Duodenal mucosa (tissue), 2 donors: ENCODE data around the gene SOX6.

ENCODE experiments used
- H3K27ac ChIP-seq: one replicate; pipeline ENCODE4 v1.7.0; 2013; ENCODE audit warnings: low read depth, low read length
- H3K27me3 ChIP-seq, 2 donors: one replicate each; pipeline ENCODE4 v1.7.0; 2013; ENCODE audit warnings: low read length in 2 of 2, control low read depth in 1 of 2; ENCODE audit not compliant: insufficient read depth in 2 of 2, control insufficient read depth in 1 of 2
- H3K36me3 ChIP-seq, 2 donors: one replicate each; pipeline ENCODE4 v1.7.0; 2013; ENCODE audit warnings: low read length in 2 of 2, control low read depth in 1 of 2; ENCODE audit not compliant: insufficient read depth in 2 of 2, control insufficient read depth in 1 of 2
- H3K4me1 ChIP-seq, 2 donors: one replicate each; pipeline ENCODE4 v1.7.0; 2013; ENCODE audit warnings: low read length in 2 of 2, control low read depth in 1 of 2; ENCODE audit not compliant: insufficient read depth in 2 of 2, control insufficient read depth in 1 of 2
- H3K4me3 ChIP-seq, 2 donors: one replicate each; pipeline ENCODE4 v1.7.0; 2013; ENCODE audit warnings: low read length in 2 of 2, low read depth in 1 of 2
- H3K9ac ChIP-seq, 2 donors: one replicate each; pipeline ENCODE4 v1.7.0; 2013; ENCODE audit warnings: low read length in 2 of 2, low read depth in 1 of 2
- H3K9me3 ChIP-seq, 2 donors: one replicate each; pipeline ENCODE4 v1.7.0; 2013; ENCODE audit warnings: low read length in 2 of 2, control low read depth in 1 of 2; ENCODE audit not compliant: control insufficient read depth in 1 of 2

The SOX6 gene

GRCh38 chr11:16028419-16028818 lies 327.9 kb downstream of the SOX6 start:
- no peak overlapping the region for H3K9ac ChIP-seq
- H3K27me3 ChIP-seq: no peaks in the 10 kb centered on the region
- H3K36me3 ChIP-seq: no peaks in the 10 kb centered on the region
- H3K27ac ChIP-seq: no peak overlapping the region
- H3K9me3 ChIP-seq: no peaks in the 10 kb centered on the region
- H3K4me1 ChIP-seq: no peaks in the 10 kb centered on the region
- H3K4me3 ChIP-seq: no peak overlapping the region

GRCh38 chr11:16027621-16028020 lies 328.7 kb downstream of the SOX6 start:
- H3K27ac ChIP-seq: no peak overlapping the region
- no peaks in the 10 kb centered on the region for H3K9me3 ChIP-seq
- no peaks in the 10 kb centered on the region for H3K4me1 ChIP-seq

DNA sequence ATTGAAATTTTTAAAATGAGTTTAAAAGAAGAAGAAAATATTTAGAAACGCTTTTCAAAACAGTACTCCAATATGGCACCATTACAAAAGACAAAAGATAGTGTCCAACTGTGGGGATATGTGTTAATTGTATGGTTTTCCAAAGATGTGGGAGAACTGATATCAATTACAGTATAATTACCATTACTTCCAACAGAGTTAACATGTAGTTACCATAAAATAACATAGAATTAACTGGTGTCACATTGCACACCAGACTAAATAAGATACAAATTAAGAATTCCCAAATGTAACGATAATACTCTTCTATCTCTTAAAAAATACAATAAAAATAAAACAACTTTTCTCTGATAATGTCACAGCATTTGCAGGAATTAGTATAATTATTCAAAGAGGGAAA lies 329.5 kb downstream of the SOX6 start:
- H3K27ac ChIP-seq: no peak overlapping the region
- no peak overlapping the region for H3K9ac ChIP-seq
- no peaks in the 10 kb centered on the region for H3K27me3 ChIP-seq
- no peaks in the 10 kb centered on the region for H3K9me3 ChIP-seq
- H3K4me1 ChIP-seq: no peaks in the 10 kb centered on the region
- H3K36me3 ChIP-seq: no peaks in the 10 kb centered on the region
- H3K4me3 ChIP-seq: no peak overlapping the region

More at GRCh38 chr11:16027621-16028020, 328.7 kb downstream of the SOX6 start:
- Histone ChIP-seq H3K27me3 (no peaks in the 10 kb centered on the region), H3K9ac (no peak overlapping the region), H3K4me3 (no peak overlapping the region), H3K36me3 (no peaks in the 10 kb centered on the region)

GRCh38 chr11:16018931-16019330 lies 337.4 kb downstream of the SOX6 start:
- Histone ChIP-seq H3K27me3 (no peaks in the 10 kb centered on the region), H3K4me1 (peaks cover 0 to 5% of the 10 kb centered on the region in 2 donors), H3K9ac (no peak overlapping the region), H3K27ac (no peak overlapping the region), H3K4me3 (no peak overlapping the region), H3K36me3 (no peaks in the 10 kb centered on the region), H3K9me3 (no peaks in the 10 kb centered on the region)

GRCh38 chr11:16016468-16016829 lies 339.9 kb downstream of the SOX6 start:
- Histone ChIP-seq H3K9ac (no peak overlapping the region), H3K9me3 (no peaks in the 10 kb centered on the region), H3K4me1 (peaks cover 5 to 8% of the 10 kb centered on the region in 2 donors), H3K27ac (no peak overlapping the region), H3K27me3 (no peaks in the 10 kb centered on the region), H3K36me3 (no peaks in the 10 kb centered on the region), H3K4me3 (no peak overlapping the region)

DNA sequence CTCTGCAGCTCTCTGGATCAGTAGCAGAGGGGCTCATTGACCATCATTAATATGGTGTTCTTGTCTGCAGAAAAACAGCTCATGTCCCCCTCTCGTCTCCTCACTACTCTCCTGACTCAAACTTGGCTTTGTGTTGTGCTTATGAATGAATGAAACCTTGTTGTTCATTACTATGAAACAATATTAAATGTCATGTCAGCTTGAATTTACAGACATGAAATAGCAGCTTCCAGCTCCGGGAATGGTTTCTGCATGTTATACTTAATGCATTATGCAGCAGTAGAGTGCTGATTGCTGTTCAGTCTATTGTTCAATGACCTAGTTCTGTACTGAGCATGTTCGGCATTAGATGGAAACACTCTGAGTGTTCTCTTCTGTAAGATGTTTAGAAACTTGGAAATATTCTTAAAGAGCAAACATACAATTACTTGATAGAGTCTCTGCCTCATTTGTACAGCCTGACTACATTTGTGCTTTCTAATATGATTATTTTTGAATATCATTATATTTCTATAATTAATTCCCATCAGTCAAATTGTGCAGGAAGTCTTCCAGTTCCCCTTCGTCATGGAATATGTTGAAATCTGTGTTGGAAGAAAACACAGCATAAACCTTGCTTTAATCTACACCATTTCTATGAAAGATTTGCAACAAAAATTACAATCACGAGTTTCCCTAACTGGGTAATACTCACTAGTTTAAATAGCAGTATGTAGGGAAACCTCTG lies 340.4 kb downstream of the SOX6 start:
- Histone ChIP-seq H3K27ac (no peak overlapping the region), H3K9ac (no peak overlapping the region), H3K9me3 (no peaks in the 10 kb centered on the region), H3K36me3 (no peaks in the 10 kb centered on the region), H3K27me3 (no peaks in the 10 kb centered on the region), H3K4me3 (no peak overlapping the region), H3K4me1 (peaks cover 5 to 8% of the 10 kb centered on the region in 2 donors)

GRCh38 chr11:16013649-16014275 lies 342.6 kb downstream of the SOX6 start:
- no peaks in the 10 kb centered on the region for H3K9me3 ChIP-seq
- H3K4me1 ChIP-seq: peaks cover 4 to 5% of the 10 kb centered on the region in 2 donors
- H3K27me3 ChIP-seq: no peaks in the 10 kb centered on the region
- no peak overlapping the region for H3K9ac ChIP-seq
- no peak overlapping the region for H3K27ac ChIP-seq
- no peak overlapping the region for H3K4me3 ChIP-seq
- H3K36me3 ChIP-seq: no peaks in the 10 kb centered on the region

GRCh38 chr11:16013242-16013641 lies 343.1 kb downstream of the SOX6 start:
- peaks cover 4 to 5% of the 10 kb centered on the region in 2 donors for H3K4me1 ChIP-seq
- H3K27me3 ChIP-seq: no peaks in the 10 kb centered on the region
- H3K36me3 ChIP-seq: no peaks in the 10 kb centered on the region
- no peak overlapping the region for H3K27ac ChIP-seq
- no peak overlapping the region for H3K9ac ChIP-seq
- no peak overlapping the region for H3K4me3 ChIP-seq
- H3K9me3 ChIP-seq: no peaks in the 10 kb centered on the region

DNA sequence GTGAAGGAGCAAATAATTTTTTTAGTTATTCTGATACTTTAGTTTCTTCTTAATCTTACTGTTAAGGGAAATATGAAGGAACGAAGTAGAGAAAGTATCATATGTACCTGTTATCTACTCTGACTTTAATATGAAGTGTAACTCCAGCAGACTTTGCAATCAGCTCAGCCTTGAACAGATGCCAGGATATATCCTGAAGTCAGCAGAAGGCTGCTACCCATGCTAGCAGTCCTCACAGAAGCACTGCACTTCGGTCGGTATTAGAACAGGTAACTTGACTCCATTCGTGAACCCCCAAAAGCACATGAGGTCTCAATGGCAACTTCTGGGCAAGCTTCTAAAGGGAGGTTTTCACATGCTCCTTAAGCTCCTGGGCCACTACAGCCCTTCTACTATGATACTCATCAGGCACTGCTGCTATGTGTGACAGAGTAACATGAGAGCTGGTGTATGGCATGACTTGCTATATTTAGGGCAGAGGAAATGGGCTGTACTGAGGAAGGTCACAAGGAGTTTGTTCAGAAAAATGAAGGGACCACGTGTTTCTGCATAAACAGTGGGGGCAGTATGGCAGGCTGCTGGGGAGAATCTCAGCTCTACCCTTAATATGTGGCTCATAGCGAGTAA lies 344.1 kb downstream of the SOX6 start:
- H3K27me3 ChIP-seq: no peaks in the 10 kb centered on the region
- no peak overlapping the region for H3K9ac ChIP-seq
- H3K4me3 ChIP-seq: no peak overlapping the region
- H3K4me1 ChIP-seq: peaks cover 4 to 5% of the 10 kb centered on the region in 2 donors
- H3K9me3 ChIP-seq: no peaks in the 10 kb centered on the region
- H3K36me3 ChIP-seq: no peaks in the 10 kb centered on the region
- no peak overlapping the region for H3K27ac ChIP-seq

DNA sequence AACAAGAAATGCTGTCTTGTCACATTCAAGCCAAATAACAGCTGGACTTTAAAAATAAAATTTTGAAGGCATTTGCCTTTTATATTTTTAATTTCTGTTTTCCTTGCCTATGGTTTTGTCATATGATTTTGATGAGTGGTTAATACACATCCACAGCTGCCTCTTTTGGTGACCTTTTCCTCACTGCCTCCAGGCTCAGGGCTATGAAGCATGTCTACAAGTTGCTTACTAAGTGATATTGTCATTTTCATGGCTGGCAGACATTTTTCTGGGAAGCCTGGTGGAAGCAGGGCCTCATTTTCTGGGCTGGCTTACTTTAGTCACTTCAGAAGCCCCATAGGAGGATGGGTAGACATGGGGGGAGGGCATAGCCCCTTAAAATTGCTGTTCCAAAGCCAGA lies 344.9 kb downstream of the SOX6 start:
- H3K4me1 ChIP-seq: peaks cover 4 to 5% of the 10 kb centered on the region in 2 donors
- H3K27me3 ChIP-seq: no peaks in the 10 kb centered on the region
- no peak overlapping the region for H3K4me3 ChIP-seq
- no peaks in the 10 kb centered on the region for H3K9me3 ChIP-seq
- no peaks in the 10 kb centered on the region for H3K36me3 ChIP-seq
- no peak overlapping the region for H3K27ac ChIP-seq
- H3K9ac ChIP-seq: no peak overlapping the region
